ENCODE measurements around the gene KIAA1671.
A peak's percentile ranks its signal among the peaks of the same experiment; 100 is the strongest.

Gene KIAA1671

GRCh38 chr22:25196326-25196725 is 243.8 kb downstream of the KIAA1671 start:
- DNase-seq, result no peak
- Histone ChIP-seq H3K36me3 (ENCODE audit: control insufficient read depth in 4 of 4, insufficient read depth in 4 of 4, low read length in 3 of 4) (no peaks in the 10 kb centered on the region), H3K4me1 (ENCODE audit: control extremely low read depth in 1 of 4, control insufficient read depth in 4 of 4, insufficient read depth in 4 of 4, low read length in 3 of 4) (no peaks in the 10 kb centered on the region), H3K27ac (ENCODE audit: insufficient read depth in 1 of 2, low read depth in 1 of 2, low read length in 2 of 2, poor library complexity in 1 of 2, severe bottlenecking in 2 of 2) (no peak overlapping the region), H3K4me3 (ENCODE audit: control insufficient read depth in 1 of 7, extremely low read depth in 1 of 7, insufficient read depth in 4 of 7, low read depth in 2 of 7, low read length in 6 of 7) (no peak overlapping the region), H3K9me3 (ENCODE audit: control extremely low read depth in 1 of 5, control insufficient read depth in 4 of 5, insufficient read depth in 2 of 5, low read depth in 1 of 5, low read length in 4 of 5) (no peaks in the 10 kb centered on the region), H3K27me3 (replicated peaks in 2 of 5; ENCODE audit: control insufficient read depth in 4 of 5, insufficient read depth in 5 of 5, low read length in 4 of 5) (peaks cover 0 to 1% (median 0%) of the 10 kb centered on the region in 5 experiments)
- CTCF ChIA-PET, result no interaction called here
- POLR2A ChIA-PET, result no interaction called here
- 100% methylated on average over 5 of the region's 5 CpGs for WGBS (ENCODE audit: insufficient coverage)

DNA sequence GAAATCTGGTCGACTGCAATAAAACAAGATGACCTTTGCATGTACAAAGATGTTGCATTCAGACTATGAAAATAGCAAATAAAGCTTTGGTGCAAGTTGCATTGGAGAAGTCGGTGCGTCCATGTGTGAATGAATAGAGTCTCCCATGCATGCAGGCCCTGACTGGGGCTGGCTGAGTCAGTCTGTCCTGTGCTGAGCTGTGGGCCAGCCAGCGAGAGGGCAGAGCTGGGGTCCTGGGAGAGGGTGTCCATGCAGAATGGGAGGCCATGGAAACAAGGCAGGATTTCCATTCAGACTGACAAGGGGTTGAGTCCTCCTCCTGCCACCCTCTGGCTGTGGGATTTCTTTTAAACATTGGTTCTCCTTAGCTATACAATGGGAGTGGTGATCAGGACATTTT is 244.8 kb downstream of the KIAA1671 start:
- POLR2A ChIA-PET, result interaction anchor here (0.6 kb wide), 1 partner anchor 245 kb away, joined by 4 read pairs; no protein-coding TSS in a partner anchor
- Histone ChIP-seq H3K36me3 (ENCODE audit: control insufficient read depth in 4 of 4, insufficient read depth in 4 of 4, low read length in 3 of 4) (no peaks in the 10 kb centered on the region), H3K9me3 (ENCODE audit: control extremely low read depth in 1 of 5, control insufficient read depth in 4 of 5, insufficient read depth in 2 of 5, low read depth in 1 of 5, low read length in 4 of 5) (no peaks in the 10 kb centered on the region), H3K4me1 (ENCODE audit: control extremely low read depth in 1 of 4, control insufficient read depth in 4 of 4, insufficient read depth in 4 of 4, low read length in 3 of 4) (no peaks in the 10 kb centered on the region), H3K27ac (ENCODE audit: insufficient read depth in 1 of 2, low read depth in 1 of 2, low read length in 2 of 2, poor library complexity in 1 of 2, severe bottlenecking in 2 of 2) (no peak overlapping the region), H3K4me3 (ENCODE audit: control insufficient read depth in 1 of 7, extremely low read depth in 1 of 7, insufficient read depth in 4 of 7, low read depth in 2 of 7, low read length in 6 of 7) (no peak overlapping the region), H3K27me3 (replicated peaks in 2 of 5; ENCODE audit: control insufficient read depth in 4 of 5, insufficient read depth in 5 of 5, low read length in 4 of 5) (peaks cover 0 to 1% (median 0%) of the 10 kb centered on the region in 5 experiments)
- CTCF ChIA-PET, result no interaction called here
- WGBS (ENCODE audit: insufficient coverage), result 100% methylated on average over 4 of the region's 4 CpGs
- no peak for DNase-seq

- Histone ChIP-seq H3K4me3 (ENCODE audit: control insufficient read depth in 1 of 7, extremely low read depth in 1 of 7, insufficient read depth in 4 of 7, low read depth in 2 of 7, low read length in 6 of 7) (no peak within 1 kb of the TSS), H3K27me3 (replicated peaks in 2 of 5; ENCODE audit: control insufficient read depth in 4 of 5, insufficient read depth in 5 of 5, low read length in 4 of 5) (peaks cover 0 to 1% (median 0%) of the 10 kb centered on the region in 5 experiments), H3K9me3 (ENCODE audit: control extremely low read depth in 1 of 5, control insufficient read depth in 4 of 5, insufficient read depth in 2 of 5, low read depth in 1 of 5, low read length in 4 of 5) (no peaks in the 10 kb centered on the region), H3K36me3 (ENCODE audit: control insufficient read depth in 4 of 4, insufficient read depth in 4 of 4, low read length in 3 of 4) (no peaks in the 10 kb centered on the region), H3K27ac (ENCODE audit: insufficient read depth in 1 of 2, low read depth in 1 of 2, low read length in 2 of 2, poor library complexity in 1 of 2, severe bottlenecking in 2 of 2) (no peak within 1 kb of the TSS), H3K4me1 (ENCODE audit: control extremely low read depth in 1 of 4, control insufficient read depth in 4 of 4, insufficient read depth in 4 of 4, low read length in 3 of 4) (no peaks in the 10 kb centered on the region)
- WGBS (ENCODE audit: insufficient coverage), result 94% methylated on average over 15 of the region's 17 CpGs
- no peak for DNase-seq
- ChIA-PET POLR2A (no interaction called here), CTCF (interaction anchor here (4.0 kb wide), 1 partner anchor 573 kb away, joined by 17 read pairs; no protein-coding TSS in a partner anchor)
Observed at GRCh38 chr22:25199731-25200520, 247.4 kb downstream of the KIAA1671 start, which contains the start of gene CRYBB3. Gene CRYBB3 (plus strand): TSS chr22:25199858. CDS start chr22:25201397, 1,539 bp downstream.

DNA sequence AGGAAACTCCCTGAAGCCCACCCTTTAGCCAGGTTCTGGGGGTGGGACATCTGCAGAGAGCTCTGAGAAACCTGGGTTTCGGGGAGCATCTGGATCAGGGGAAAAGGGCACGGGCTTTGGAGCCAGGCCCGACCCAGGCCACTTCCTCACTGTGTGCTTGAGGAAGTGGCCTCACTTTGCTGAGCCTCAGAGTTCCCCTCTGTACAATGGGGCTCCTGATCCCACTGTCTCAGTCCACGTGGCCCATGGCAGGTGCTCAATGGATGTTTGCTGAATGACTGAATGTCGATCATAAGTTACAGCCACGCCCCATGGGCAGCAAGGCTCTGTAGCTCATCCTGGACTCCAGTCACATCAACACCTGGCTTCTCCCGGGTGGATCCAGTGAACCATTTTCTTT is 248.5 kb downstream of the KIAA1671 start:
- H3K27ac ChIP-seq (ENCODE audit: insufficient read depth in 1 of 2, low read depth in 1 of 2, low read length in 2 of 2, poor library complexity in 1 of 2, severe bottlenecking in 2 of 2), result no peak overlapping the region
- no peaks in the 10 kb centered on the region for H3K36me3 ChIP-seq (ENCODE audit: control insufficient read depth in 4 of 4, insufficient read depth in 4 of 4, low read length in 3 of 4)
- no peaks in the 10 kb centered on the region for H3K9me3 ChIP-seq (ENCODE audit: control extremely low read depth in 1 of 5, control insufficient read depth in 4 of 5, insufficient read depth in 2 of 5, low read depth in 1 of 5, low read length in 4 of 5)
- no peak for DNase-seq
- ChIA-PET POLR2A (no interaction called here), CTCF (interaction anchor here (1.6 to 4.0 kb wide), 3 partner anchors 11 to 572 kb away, joined by 3 to 17 read pairs (median 13); no protein-coding TSS in a partner anchor)
- H3K4me3 ChIP-seq (ENCODE audit: control insufficient read depth in 1 of 7, extremely low read depth in 1 of 7, insufficient read depth in 4 of 7, low read depth in 2 of 7, low read length in 6 of 7), result no peak overlapping the region
- H3K4me1 ChIP-seq (ENCODE audit: control extremely low read depth in 1 of 4, control insufficient read depth in 4 of 4, insufficient read depth in 4 of 4, low read length in 3 of 4), result no peaks in the 10 kb centered on the region
- no peaks in the 10 kb centered on the region for H3K27me3 ChIP-seq (replicated peaks in 2 of 5; ENCODE audit: control insufficient read depth in 4 of 5, insufficient read depth in 5 of 5, low read length in 4 of 5)
- 83% methylated on average over 7 of the region's 7 CpGs for WGBS (ENCODE audit: insufficient coverage)

DNA sequence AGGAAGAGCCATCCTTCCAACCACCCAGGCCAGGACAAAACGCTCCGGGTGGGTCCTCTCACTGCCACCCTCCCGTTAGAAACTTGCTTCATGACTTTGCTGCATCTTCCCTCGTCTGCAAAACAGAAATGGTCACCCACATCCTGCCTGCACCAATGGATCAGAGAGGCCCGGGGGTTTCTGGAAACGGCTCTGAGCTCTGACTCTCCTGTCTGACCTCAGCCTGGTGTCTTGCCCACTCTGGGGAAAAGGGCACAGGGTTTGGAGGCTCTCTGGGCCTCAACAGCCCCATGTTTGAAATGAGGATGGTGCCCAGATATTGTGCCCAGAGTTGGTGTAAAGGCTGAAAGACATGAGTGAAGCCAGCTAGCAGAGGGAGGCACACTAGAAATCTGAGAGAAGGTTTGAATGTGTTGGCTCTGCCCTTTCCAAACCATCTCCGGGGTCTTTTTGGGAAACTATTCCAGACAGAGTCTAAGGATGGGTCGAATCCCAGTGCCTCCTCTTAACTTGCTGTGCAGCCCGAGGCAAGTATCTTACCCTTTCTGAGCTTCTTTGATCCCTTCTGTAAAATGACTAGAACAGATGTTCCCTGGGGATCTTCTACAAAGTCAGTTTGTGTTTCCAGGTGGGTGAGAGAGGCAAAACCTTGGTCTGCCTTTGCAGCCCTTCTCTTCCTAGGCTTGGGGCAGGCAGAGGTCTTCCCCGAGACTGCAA is 249.2 kb downstream of the KIAA1671 start:
- no peak for DNase-seq
- 68% methylated on average over 6 of the region's 10 CpGs for WGBS (ENCODE audit: insufficient coverage)
- ChIA-PET POLR2A (no interaction called here), CTCF (interaction anchor here (0.5 to 4.0 kb wide), 8 partner anchors 10 to 571 kb away, joined by 3 to 17 read pairs (median 4); no protein-coding TSS in a partner anchor)
- Histone ChIP-seq H3K9me3 (ENCODE audit: control extremely low read depth in 1 of 5, control insufficient read depth in 4 of 5, insufficient read depth in 2 of 5, low read depth in 1 of 5, low read length in 4 of 5) (no peaks in the 10 kb centered on the region), H3K4me1 (ENCODE audit: control extremely low read depth in 1 of 4, control insufficient read depth in 4 of 4, insufficient read depth in 4 of 4, low read length in 3 of 4) (no peaks in the 10 kb centered on the region), H3K4me3 (ENCODE audit: control insufficient read depth in 1 of 7, extremely low read depth in 1 of 7, insufficient read depth in 4 of 7, low read depth in 2 of 7, low read length in 6 of 7) (no peak overlapping the region), H3K36me3 (ENCODE audit: control insufficient read depth in 4 of 4, insufficient read depth in 4 of 4, low read length in 3 of 4) (no peaks in the 10 kb centered on the region), H3K27me3 (replicated peaks in 2 of 5; ENCODE audit: control insufficient read depth in 4 of 5, insufficient read depth in 5 of 5, low read length in 4 of 5) (no peaks in the 10 kb centered on the region), H3K27ac (ENCODE audit: insufficient read depth in 1 of 2, low read depth in 1 of 2, low read length in 2 of 2, poor library complexity in 1 of 2, severe bottlenecking in 2 of 2) (no peak overlapping the region)

- DNase-seq, result peak; percentile 47 to 65 (median 53)
- WGBS (ENCODE audit: insufficient coverage), result 39% methylated on average over 9 of the region's 15 CpGs
- CTCF ChIA-PET, result interaction anchor here (0.5 to 4.0 kb wide), 8 partner anchors 9 to 570 kb away, joined by 3 to 17 read pairs (median 4); no protein-coding TSS in a partner anchor
- Histone ChIP-seq H3K4me1 (ENCODE audit: control extremely low read depth in 1 of 4, control insufficient read depth in 4 of 4, insufficient read depth in 4 of 4, low read length in 3 of 4) (no peaks in the 10 kb centered on the region), H3K27me3 (replicated peaks in 2 of 5; ENCODE audit: control insufficient read depth in 4 of 5, insufficient read depth in 5 of 5, low read length in 4 of 5) (no peaks in the 10 kb centered on the region), H3K9me3 (ENCODE audit: control extremely low read depth in 1 of 5, control insufficient read depth in 4 of 5, insufficient read depth in 2 of 5, low read depth in 1 of 5, low read length in 4 of 5) (no peaks in the 10 kb centered on the region), H3K27ac (ENCODE audit: insufficient read depth in 1 of 2, low read depth in 1 of 2, low read length in 2 of 2, poor library complexity in 1 of 2, severe bottlenecking in 2 of 2) (no peak overlapping the region), H3K4me3 (ENCODE audit: control insufficient read depth in 1 of 7, extremely low read depth in 1 of 7, insufficient read depth in 4 of 7, low read depth in 2 of 7, low read length in 6 of 7) (no peak overlapping the region), H3K36me3 (ENCODE audit: control insufficient read depth in 4 of 4, insufficient read depth in 4 of 4, low read length in 3 of 4) (no peaks in the 10 kb centered on the region)
- POLR2A ChIA-PET, result no interaction called here
Observed at GRCh38 chr22:25202290-25202921, 249.9 kb downstream of the KIAA1671 start.

All from common myeloid progenitor, CD34-positive (primary cell).